ENCODE results near the gene RBX1. TPM values are rescaled to one million over a fixed set of nuclear protein-coding genes. Genes with fewer than 3 reads are reported as not detected.
"Not testable (repeated sequence)": the region's sequence is repeated elsewhere in the genome, so short reads cannot be mapped to it uniquely, and the experiment has no call there.

Gene RBX1
- total and polyA plus RNA-seq, 2 of the 4 experiments (the other 2 are of a cell fraction) = 72.4 to 84.5 TPM

- H3K4me3 ChIP-seq (ENCODE audit: insufficient read depth, low read depth, low read length) = no peak overlapping the region
- no peak overlapping the region for H3K56ac ChIP-seq (ENCODE audit: extremely low read depth, insufficient read depth, low read length)
- H3K36me3 ChIP-seq (ENCODE audit: control insufficient read depth, insufficient read depth, low read length) = peaks cover 37% of the 10 kb centered on the region
- no peak overlapping the region for H2BK20ac ChIP-seq (ENCODE audit: low read depth, low read length)
- no peak overlapping the region for H2AK9ac ChIP-seq (replicated peaks; ENCODE audit: low read depth, low read length, poor library complexity)
- H2AK5ac ChIP-seq (ENCODE audit: low read depth, low read length) = no peak overlapping the region
- H2BK15ac ChIP-seq (ENCODE audit: low read depth, low read length) = no peak overlapping the region
- no peak overlapping the region for H4K5ac ChIP-seq (ENCODE audit: low read depth, low read length)
- dilution Hi-C loops (cut with HindIII; ENCODE audit: low sequenced_read_pairs, unreplicated experiment) (no loop called here), intact Hi-C loops (cut with micrococcal nuclease) (no loop called here), in situ Hi-C loops (cut with MboI; ENCODE audit: low sequenced_read_pairs) (no loop called here)
- no peak overlapping the region for H4K8ac ChIP-seq (ENCODE audit: low read depth in 2 of 2, low read length in 2 of 2)
- peak overlapping the region; percentile 37; the same call in 1 of the 2 replicates for H3K18ac ChIP-seq (ENCODE audit: low read depth, low read length)
- TF ChIP-seq MAFK (IDR thresholded peaks at IDR 0.05; ENCODE audit: low read depth, low read length) = no peak
- TF ChIP-seq RFX5 (IDR thresholded peaks at IDR 0.05; ENCODE audit: low read depth, low read length) = no peak
- no peak for TF ChIP-seq CEBPB (IDR thresholded peaks at IDR 0.05; ENCODE audit: low read depth, low read length)
- no peak for TF ChIP-seq MXI1 (IDR thresholded peaks at IDR 0.05; ENCODE audit: borderline replicate concordance, low read depth, low read length)
- no peak for TF ChIP-seq CTCF (conservative IDR thresholded peaks at IDR 0.05; ENCODE audit: low read depth, low read length)
- TF ChIP-seq FOS (IDR thresholded peaks at IDR 0.05; ENCODE audit: low read depth, low read length) = no peak
- no peak for TF ChIP-seq RAD21 (IDR thresholded peaks at IDR 0.05; ENCODE audit: low read length)
- no peak overlapping the region for H2AFZ ChIP-seq (replicated peaks; ENCODE audit: low read length, poor library complexity)
- POLR2A ChIA-PET (ENCODE audit: unreplicated experiment) = no interaction called here
- H3K27me3 ChIP-seq (ENCODE audit: control insufficient read depth, insufficient read depth, low read length) = no peaks in the 10 kb centered on the region
- H2BK120ac ChIP-seq (ENCODE audit: low read depth, low read length) = no peak overlapping the region
- no peak overlapping the region for H3K4me2 ChIP-seq (ENCODE audit: low read depth, low read length)
- H3K9ac ChIP-seq (ENCODE audit: low read depth, low read length) = no peak overlapping the region
- H3K27ac ChIP-seq (ENCODE audit: insufficient read depth, low read length) = peak overlapping the region; percentile 89; the same call in 1 of the 2 replicates
- H3K14ac ChIP-seq (replicated peaks; ENCODE audit: low read depth, low read length) = no peak overlapping the region; the same call in 1 of the 2 replicates
- ATAC-seq (ENCODE audit: low read depth) (peak; percentile 90), DNase-seq (peak; percentile 50)
- no CpG with 5 or more reads among the region's 3 CpGs for WGBS, 2 experiments (ENCODE audit: extremely low coverage in 2 of 2, insufficient read length in 1 of 2)
- H3K9me3 ChIP-seq (ENCODE audit: control insufficient read depth, insufficient read depth, low read length) = no peaks in the 10 kb centered on the region
- BruUV-seq (replicated peaks) = no TSS peak
- peaks cover 3% of the 10 kb centered on the region; the same call in 1 of the 2 replicates for H3K9me1 ChIP-seq (ENCODE audit: insufficient read depth, low read length)
- no peak overlapping the region for H4K91ac ChIP-seq (ENCODE audit: insufficient read depth, low read depth, low read length)
- peak overlapping the region; percentile 71 for H2BK5ac ChIP-seq (ENCODE audit: low read depth, low read length, poor library complexity, severe bottlenecking)
- H3K79me1 ChIP-seq (ENCODE audit: low read depth in 1 of 2, low read length in 2 of 2) = peaks cover 0 to 4% of the 10 kb centered on the region in 2 experiments; a peak in 2 of 4 replicates
- H3K23ac ChIP-seq (ENCODE audit: low read depth, low read length) = no peak overlapping the region
- H4K20me1 ChIP-seq (ENCODE audit: insufficient read depth, low read length) = no peaks in the 10 kb centered on the region
- H3K4ac ChIP-seq (ENCODE audit: low read depth, low read length) = no peak overlapping the region
- peaks cover 5% of the 10 kb centered on the region for H3K4me1 ChIP-seq (ENCODE audit: control insufficient read depth, insufficient read depth, low read length)
- CTCF ChIA-PET = interaction anchor here (1.4 kb wide), 1 partner anchor 10 kb away, joined by 11 read pairs; no protein-coding TSS in a partner anchor
Measured at GRCh38 chr22:40911772-40912171, 39.4 kb upstream of the RBX1 start.

- CTCF ChIA-PET = interaction anchor here (1.4 kb wide), 1 partner anchor 9 kb away, joined by 11 read pairs; no protein-coding TSS in a partner anchor
- DNase-seq; ATAC-seq (ENCODE audit: low read depth); H2AK5ac ChIP-seq (ENCODE audit: low read depth, low read length); H3K27me3 ChIP-seq (ENCODE audit: control insufficient read depth, insufficient read depth, low read length); H3K9me1 ChIP-seq (ENCODE audit: insufficient read depth, low read length); H2BK120ac ChIP-seq (ENCODE audit: low read depth, low read length); intact Hi-C loops (cut with micrococcal nuclease); H2AFZ ChIP-seq (replicated peaks; ENCODE audit: low read length, poor library complexity); H3K9me3 ChIP-seq (ENCODE audit: control insufficient read depth, insufficient read depth, low read length); dilution Hi-C loops (cut with HindIII; ENCODE audit: low sequenced_read_pairs, unreplicated experiment); H3K18ac ChIP-seq (ENCODE audit: low read depth, low read length); H3K56ac ChIP-seq (ENCODE audit: extremely low read depth, insufficient read depth, low read length); H2BK20ac ChIP-seq (ENCODE audit: low read depth, low read length); POLR2A ChIA-PET (ENCODE audit: unreplicated experiment); in situ Hi-C loops (cut with MboI; ENCODE audit: low sequenced_read_pairs); H4K8ac ChIP-seq (ENCODE audit: low read depth in 2 of 2, low read length in 2 of 2); H3K4ac ChIP-seq (ENCODE audit: low read depth, low read length); H3K79me1 ChIP-seq (ENCODE audit: low read depth in 1 of 2, low read length in 2 of 2); H3K14ac ChIP-seq (replicated peaks; ENCODE audit: low read depth, low read length); H3K4me2 ChIP-seq (ENCODE audit: low read depth, low read length); H4K20me1 ChIP-seq (ENCODE audit: insufficient read depth, low read length); H3K27ac ChIP-seq (ENCODE audit: insufficient read depth, low read length); BruUV-seq (replicated peaks); H3K4me1 ChIP-seq (ENCODE audit: control insufficient read depth, insufficient read depth, low read length); H3K23ac ChIP-seq (ENCODE audit: low read depth, low read length); H3K9ac ChIP-seq (ENCODE audit: low read depth, low read length); H2AK9ac ChIP-seq (replicated peaks; ENCODE audit: low read depth, low read length, poor library complexity); H4K91ac ChIP-seq (ENCODE audit: insufficient read depth, low read depth, low read length); H4K5ac ChIP-seq (ENCODE audit: low read depth, low read length); H2BK5ac ChIP-seq (ENCODE audit: low read depth, low read length, poor library complexity, severe bottlenecking); H3K4me3 ChIP-seq (ENCODE audit: insufficient read depth, low read depth, low read length); H2BK15ac ChIP-seq (ENCODE audit: low read depth, low read length): not testable (repeated sequence)
- peaks cover 39% of the 10 kb centered on the region for H3K36me3 ChIP-seq (ENCODE audit: control insufficient read depth, insufficient read depth, low read length)
- WGBS, 2 experiments (ENCODE audit: extremely low coverage in 2 of 2, insufficient read length in 1 of 2) = no CpG with 5 or more reads among the region's 6 CpGs
Measured at GRCh38 chr22:40912987-40913386, 38.2 kb upstream of the RBX1 start.

Measured in IMR-90 (cell line).